Hepatocyte (in vitro differentiated cells): ENCODE results near the gene CSMD2.

Experiments used
- CTCF ChIP-seq: fragments of 200-600 bp; sonication (generic); IDR thresholded peaks from 2 replicates; pipeline ENCODE4 v1.5.1; 2016; ENCODE audit warnings: antibody characterized with exemption, mild to moderate bottlenecking; ENCODE audit not compliant: poor library complexity
- EZH2phosphoT487 ChIP-seq: fragments of 200-600 bp; sonication (generic); IDR thresholded peaks from one replicate; pipeline ENCODE4 v1.6.1; 2018; ENCODE audit warnings: antibody characterized with exemption, mild to moderate bottlenecking, low read depth, moderate library complexity; ENCODE audit not compliant: unreplicated experiment, severe bottlenecking

- no peak for TF ChIP-seq CTCF
- TF ChIP-seq EZH2phosphoT487: no peak
These were observed 311.6 kb downstream of the CSMD2 start for GRCh38 chr1:33853431-33853830.
